OCI-LY3 (cell line): Measurements from ENCODE around the gene LPAR3.

Experiments used
- EZH2phosphoT487 ChIP-seq: fragments of 200-600 bp; shearing (Covaris generic); IDR thresholded peaks from 2 replicates; pipeline ENCODE4 v1.6.1; 2018; ENCODE audit warnings: antibody characterized with exemption, mixed run types, low read depth
- TF ChIP-seq, protein P1 (sequence below): fragments of 200-600, 300-600 bp; sonication (generic); IDR thresholded peaks from 2 replicates; pipeline ENCODE4 v1.5.1; 2014; ENCODE audit warnings: antibody characterized with exemption, low read length, low read depth

DNA sequence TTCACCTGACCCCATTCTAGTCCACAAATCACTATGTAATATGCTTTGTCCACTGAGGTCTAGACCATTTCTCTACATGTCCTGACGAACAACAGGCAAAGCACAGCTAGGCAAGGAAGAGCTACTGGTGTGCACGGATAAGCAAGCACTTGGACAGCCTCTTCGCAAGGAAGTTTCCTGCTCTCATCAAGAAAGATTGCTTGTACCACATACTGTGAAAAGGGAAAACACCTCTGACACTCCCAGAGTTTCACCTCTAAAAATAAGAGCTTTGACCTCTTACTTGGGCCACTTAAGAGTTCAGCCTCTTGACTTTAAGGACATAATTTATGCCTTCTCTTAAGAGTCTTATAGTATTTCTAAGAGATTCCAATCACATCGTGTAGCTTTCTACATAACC lies 36.0 kb upstream of the LPAR3 start:
- TF ChIP-seq, protein P1, sequence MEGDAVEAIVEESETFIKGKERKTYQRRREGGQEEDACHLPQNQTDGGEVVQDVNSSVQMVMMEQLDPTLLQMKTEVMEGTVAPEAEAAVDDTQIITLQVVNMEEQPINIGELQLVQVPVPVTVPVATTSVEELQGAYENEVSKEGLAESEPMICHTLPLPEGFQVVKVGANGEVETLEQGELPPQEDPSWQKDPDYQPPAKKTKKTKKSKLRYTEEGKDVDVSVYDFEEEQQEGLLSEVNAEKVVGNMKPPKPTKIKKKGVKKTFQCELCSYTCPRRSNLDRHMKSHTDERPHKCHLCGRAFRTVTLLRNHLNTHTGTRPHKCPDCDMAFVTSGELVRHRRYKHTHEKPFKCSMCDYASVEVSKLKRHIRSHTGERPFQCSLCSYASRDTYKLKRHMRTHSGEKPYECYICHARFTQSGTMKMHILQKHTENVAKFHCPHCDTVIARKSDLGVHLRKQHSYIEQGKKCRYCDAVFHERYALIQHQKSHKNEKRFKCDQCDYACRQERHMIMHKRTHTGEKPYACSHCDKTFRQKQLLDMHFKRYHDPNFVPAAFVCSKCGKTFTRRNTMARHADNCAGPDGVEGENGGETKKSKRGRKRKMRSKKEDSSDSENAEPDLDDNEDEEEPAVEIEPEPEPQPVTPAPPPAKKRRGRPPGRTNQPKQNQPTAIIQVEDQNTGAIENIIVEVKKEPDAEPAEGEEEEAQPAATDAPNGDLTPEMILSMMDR = no peak
- TF ChIP-seq EZH2phosphoT487 = no peak
